Activated CD4-positive, CD25-positive, alpha-beta regulatory T cell (primary cell): ENCODE results near the gene CALML3.

ENCODE experiments used
- DNase-seq, 4 experiments: peaks; one replicate each; lab custom pipeline; 2025; lab: John Stamatoyannopoulos, UW

Gene CALML3

GRCh38 chr10:5506751-5507648 lies 17.8 kb upstream of the CALML3 start:
- no peak for DNase-seq

- DNase-seq: no peak
Measured at GRCh38 chr10:5507649-5508131, 17.1 kb upstream of the CALML3 start.

GRCh38 chr10:5508161-5508604 lies 16.6 kb upstream of the CALML3 start:
- DNase-seq: no peak

GRCh38 chr10:5508786-5509185 lies 16.0 kb upstream of the CALML3 start:
- no peak for DNase-seq

GRCh38 chr10:5509236-5509635 lies 15.5 kb upstream of the CALML3 start:
- DNase-seq: no peak

- no peak for DNase-seq
Measured at GRCh38 chr10:5509691-5510090, 15.1 kb upstream of the CALML3 start.

- DNase-seq: no peak
Measured at GRCh38 chr10:5510281-5511072, 14.3 kb upstream of the CALML3 start.

GRCh38 chr10:5511231-5511884 lies 13.4 kb upstream of the CALML3 start:
- no peak for DNase-seq

- no peak for DNase-seq
Measured at GRCh38 chr10:5511885-5512280, 12.9 kb upstream of the CALML3 start.

GRCh38 chr10:5512331-5512730 lies 12.4 kb upstream of the CALML3 start:
- DNase-seq: no peak

- DNase-seq: no peak
Measured at GRCh38 chr10:5512881-5513612, 11.7 kb upstream of the CALML3 start.

- DNase-seq: no peak
Measured at GRCh38 chr10:5514226-5514850, 10.4 kb upstream of the CALML3 start.

- DNase-seq: no peak
Measured at GRCh38 chr10:5515948-5516761, 8.6 kb upstream of the CALML3 start.

GRCh38 chr10:5517546-5517945 lies 7.2 kb upstream of the CALML3 start:
- DNase-seq: no peak

- DNase-seq: no peak
Measured at GRCh38 chr10:5518143-5518542, 6.6 kb upstream of the CALML3 start.

- DNase-seq: no peak
Measured at GRCh38 chr10:5519054-5519453, 5.7 kb upstream of the CALML3 start.

GRCh38 chr10:5522913-5523560 lies 1.7 kb upstream of the CALML3 start:
- no peak for DNase-seq

- DNase-seq: no peak
Measured at GRCh38 chr10:5523796-5524574, 776 bp upstream of the CALML3 start.
